OCI-LY1 (cell line): ENCODE results near the gene NDUFS7.

Source experiments
- H2AFZ ChIP-seq: fragments of 200-600 bp; sonication (generic), shearing (Covaris generic); 2 replicates; pipeline ENCODE4 v1.6.0; 2014; ENCODE audit warnings: antibody characterized with exemption, mild to moderate bottlenecking, low read length
- H3F3A ChIP-seq: fragments of 200-600 bp; sonication (generic), shearing (Covaris generic); 2 replicates; pipeline ENCODE4 v1.6.0; 2014; ENCODE audit warnings: mild to moderate bottlenecking, antibody characterized with exemption, low read length, moderate library complexity; ENCODE audit not compliant: insufficient read depth
- H3K27ac ChIP-seq: fragments of 200-600 bp; sonication (generic); 2 replicates; pipeline ENCODE4 v1.5.1; 2014; ENCODE audit warnings: low read length, mixed run types, mild to moderate bottlenecking, low read depth; ENCODE audit not compliant: poor library complexity, severe bottlenecking
- H3K27me3 ChIP-seq: fragments of 200-600 bp; sonication (generic); 2 replicates; pipeline ENCODE4 v1.6.0; 2014; ENCODE audit warnings: antibody characterized with exemption, mild to moderate bottlenecking, low read length, moderate library complexity; ENCODE audit not compliant: insufficient read depth
- H3K36me3 ChIP-seq: fragments of 200-600 bp; sonication (generic); 2 replicates; pipeline ENCODE4 v1.6.1; 2014; ENCODE audit warnings: mild to moderate bottlenecking, antibody characterized with exemption, low read length, moderate library complexity, mixed read lengths; ENCODE audit not compliant: insufficient read depth
- H3K4me1 ChIP-seq: fragments of 200-600 bp; sonication (generic); 2 replicates; pipeline ENCODE4 v1.5.1; 2014; ENCODE audit warnings: mild to moderate bottlenecking, low read length, moderate library complexity; ENCODE audit not compliant: insufficient read depth, severe bottlenecking
- H3K4me2 ChIP-seq: fragments of 200-600 bp; sonication (generic), shearing (Covaris generic); 2 replicates; pipeline ENCODE4 v1.6.1; 2014; ENCODE audit warnings: low read length
- H3K4me3 ChIP-seq: fragments of 200-600 bp; sonication (generic); 2 replicates; pipeline ENCODE4 v1.5.1; 2014; ENCODE audit warnings: low read length, low read depth, mild to moderate bottlenecking, mixed read lengths; ENCODE audit not compliant: poor library complexity, severe bottlenecking
- H3K79me2 ChIP-seq: fragments of 200-600 bp; shearing (Covaris generic); 2 replicates; pipeline ENCODE4 v1.6.1; 2016; ENCODE audit warnings: mixed run types, low read length, mixed read lengths; ENCODE audit not compliant: insufficient read depth
- H3K9ac ChIP-seq: fragments of 200-600 bp; sonication (generic), shearing (Covaris generic); 2 replicates; pipeline ENCODE4 v1.6.1; 2014; ENCODE audit warnings: mild to moderate bottlenecking, low read length, mixed read lengths
- H3K9me2 ChIP-seq: fragments of 200-600 bp; sonication (generic), shearing (Covaris generic); 2 replicates; pipeline ENCODE4 v1.6.1; 2014; ENCODE audit warnings: low read depth, mild to moderate bottlenecking, low read length, mixed read lengths
- H3K9me3 ChIP-seq: fragments of 200-600 bp; shearing (Covaris generic); 2 replicates; pipeline ENCODE4 v1.6.1; 2014; ENCODE audit warnings: low read length, mixed read lengths
- H4K20me1 ChIP-seq: fragments of 200-600 bp; sonication (generic), shearing (Covaris generic); 2 replicates; pipeline ENCODE4 v1.6.0; 2016; ENCODE audit warnings: mild to moderate bottlenecking, low read length; ENCODE audit not compliant: insufficient read depth
- EZH2 ChIP-seq: fragments of 200-600 bp; sonication (generic), shearing (Covaris generic); IDR thresholded peaks from 2 replicates; pipeline ENCODE4 v1.8.0; 2017; ENCODE audit warnings: borderline replicate concordance, mixed run types, mild to moderate bottlenecking, antibody characterized with exemption, low read length, moderate library complexity, mixed read lengths
- TF ChIP-seq, protein P1 (sequence below): fragments of 200-600 bp; sonication (generic), shearing (Covaris generic); IDR thresholded peaks from 2 replicates; pipeline ENCODE4 v1.5.1; 2017; ENCODE audit warnings: mild to moderate bottlenecking, antibody characterized with exemption, low read length, moderate library complexity, mixed read lengths

NDUFS7 gene

DNA sequence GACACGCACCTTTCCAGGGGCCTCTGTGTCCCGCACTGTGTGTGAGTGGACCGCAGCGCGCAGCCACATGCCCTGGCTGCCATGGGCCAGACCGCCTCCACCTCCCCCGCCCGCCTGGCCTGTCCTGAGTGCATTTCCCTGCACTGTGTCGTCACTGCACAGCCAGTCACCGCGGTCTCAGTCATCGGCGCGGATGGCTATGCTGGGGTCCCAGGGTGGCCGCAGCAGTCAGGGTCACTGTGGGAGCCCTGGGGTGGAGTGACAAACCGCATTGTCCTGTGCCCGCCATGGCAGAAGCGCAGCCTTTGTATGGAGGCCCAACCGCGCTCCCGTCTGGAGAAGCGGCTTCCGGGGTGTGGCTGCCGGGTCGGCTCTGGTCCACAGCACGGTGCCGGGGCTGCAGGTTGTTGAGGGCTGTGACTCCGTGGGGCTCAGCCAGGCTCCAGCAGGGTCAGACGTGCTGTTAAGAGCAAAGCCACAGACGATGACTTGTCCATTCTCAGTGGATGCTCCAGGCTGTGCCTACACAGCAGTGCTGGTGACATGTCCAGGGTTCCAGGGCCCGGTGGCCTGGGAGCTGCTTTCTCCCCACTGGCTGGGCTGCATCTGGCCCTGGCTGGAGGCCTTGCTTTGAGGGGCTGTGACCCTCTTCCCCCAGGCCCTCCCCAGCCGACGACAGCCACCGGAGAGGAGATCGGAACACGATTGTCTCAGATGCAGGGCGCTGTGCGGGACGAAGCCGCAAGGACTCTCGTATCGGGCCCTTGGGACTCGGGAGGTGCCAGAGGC lies 6.3 kb upstream of the NDUFS7 start:
- Histone ChIP-seq H3K9me2 (no peaks in the 10 kb centered on the region), H3K4me2 (no peak overlapping the region), H4K20me1 (no peaks in the 10 kb centered on the region), H3K4me1 (no peaks in the 10 kb centered on the region), H3K9me3 (no peaks in the 10 kb centered on the region), H3K79me2 (no peaks in the 10 kb centered on the region), H3K27me3 (no peaks in the 10 kb centered on the region), H3K4me3 (no peak overlapping the region), H3K27ac (no peak overlapping the region), H3K36me3 (peaks cover 37% of the 10 kb centered on the region), H3K9ac (no peak overlapping the region), H3F3A (no peaks in the 10 kb centered on the region), H2AFZ (no peak overlapping the region)
- TF ChIP-seq, protein P1, sequence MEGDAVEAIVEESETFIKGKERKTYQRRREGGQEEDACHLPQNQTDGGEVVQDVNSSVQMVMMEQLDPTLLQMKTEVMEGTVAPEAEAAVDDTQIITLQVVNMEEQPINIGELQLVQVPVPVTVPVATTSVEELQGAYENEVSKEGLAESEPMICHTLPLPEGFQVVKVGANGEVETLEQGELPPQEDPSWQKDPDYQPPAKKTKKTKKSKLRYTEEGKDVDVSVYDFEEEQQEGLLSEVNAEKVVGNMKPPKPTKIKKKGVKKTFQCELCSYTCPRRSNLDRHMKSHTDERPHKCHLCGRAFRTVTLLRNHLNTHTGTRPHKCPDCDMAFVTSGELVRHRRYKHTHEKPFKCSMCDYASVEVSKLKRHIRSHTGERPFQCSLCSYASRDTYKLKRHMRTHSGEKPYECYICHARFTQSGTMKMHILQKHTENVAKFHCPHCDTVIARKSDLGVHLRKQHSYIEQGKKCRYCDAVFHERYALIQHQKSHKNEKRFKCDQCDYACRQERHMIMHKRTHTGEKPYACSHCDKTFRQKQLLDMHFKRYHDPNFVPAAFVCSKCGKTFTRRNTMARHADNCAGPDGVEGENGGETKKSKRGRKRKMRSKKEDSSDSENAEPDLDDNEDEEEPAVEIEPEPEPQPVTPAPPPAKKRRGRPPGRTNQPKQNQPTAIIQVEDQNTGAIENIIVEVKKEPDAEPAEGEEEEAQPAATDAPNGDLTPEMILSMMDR = no peak
- TF ChIP-seq EZH2 = no peak

DNA sequence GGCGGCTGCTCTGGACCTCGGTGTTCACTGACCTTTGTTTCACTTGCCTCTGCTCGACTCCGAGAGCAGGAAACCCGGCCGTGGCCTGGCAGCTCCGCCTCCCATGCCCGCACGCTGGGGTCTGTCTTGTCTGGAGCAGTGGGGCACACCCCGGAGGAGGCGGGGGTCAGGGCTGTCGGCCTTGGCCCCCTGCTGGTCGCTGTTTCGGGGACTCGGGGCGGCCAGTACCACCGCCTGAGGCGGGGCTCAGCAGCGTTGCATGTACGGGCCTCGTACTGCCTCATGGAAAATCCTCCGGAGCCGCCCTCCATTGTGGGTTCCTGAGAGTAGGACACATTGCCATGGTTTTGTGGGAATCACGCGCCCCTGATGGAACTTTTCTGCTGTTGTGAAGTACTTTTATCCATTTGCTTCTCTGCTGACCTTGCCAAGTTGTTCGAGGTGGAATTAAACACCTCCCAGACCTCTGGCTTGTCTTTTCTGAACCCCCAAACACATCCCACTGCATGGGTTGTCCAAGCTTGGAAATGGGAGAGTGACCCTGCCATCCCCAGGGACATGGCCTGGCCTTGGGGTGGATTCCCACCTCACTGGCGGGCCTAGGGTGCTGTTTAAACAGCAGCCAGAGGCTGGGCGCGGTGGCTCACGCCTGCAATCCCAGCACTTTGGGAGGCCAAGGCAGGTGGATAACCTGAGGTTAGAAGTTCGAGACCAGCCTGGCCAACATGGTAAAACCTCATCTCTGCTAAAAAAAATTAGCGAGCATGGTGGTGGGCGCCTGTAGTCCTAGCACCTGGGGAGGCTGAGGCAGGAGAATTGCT lies 5.5 kb upstream of the NDUFS7 start:
- Histone ChIP-seq H3K9ac (no peak overlapping the region), H3K4me1 (no peaks in the 10 kb centered on the region)

DNA sequence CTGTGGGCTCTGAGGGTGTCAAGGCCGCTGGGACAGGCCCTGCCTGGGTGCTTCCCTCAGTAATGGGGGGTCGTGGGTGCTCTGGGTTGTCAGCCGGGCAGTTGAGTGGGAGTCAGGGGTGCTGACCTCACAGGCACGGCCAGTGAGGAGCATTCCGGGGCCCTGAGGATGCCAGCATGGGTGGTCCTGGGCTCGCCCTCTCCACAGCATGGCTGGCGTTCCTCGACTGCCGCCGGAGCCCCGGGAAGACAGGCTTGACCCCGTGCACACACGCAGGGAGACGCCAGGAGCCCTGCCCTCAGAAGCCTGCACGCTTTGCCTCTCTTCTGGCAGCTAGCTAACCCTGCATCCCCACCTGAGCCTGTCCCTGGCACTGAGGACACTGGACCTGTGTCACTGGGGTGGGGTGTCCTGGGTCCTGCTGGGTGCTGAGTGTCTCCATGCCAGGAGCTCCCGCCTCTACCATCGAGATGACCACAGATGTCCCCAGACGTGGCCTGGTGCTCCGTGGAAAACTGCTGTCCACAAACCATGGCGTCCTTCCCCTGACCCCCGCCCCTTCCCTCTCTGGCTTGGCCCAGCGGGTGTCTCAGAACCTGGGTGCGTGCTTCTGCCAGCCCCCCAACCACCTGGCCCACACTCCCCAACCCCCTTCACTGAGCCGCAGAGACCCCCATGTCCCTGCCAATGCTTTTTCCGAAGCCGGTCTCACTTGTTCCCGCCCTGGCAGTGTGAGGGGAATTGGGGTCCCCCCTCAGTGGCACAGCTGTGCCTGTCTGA lies 4.4 kb upstream of the NDUFS7 start:
- Histone ChIP-seq H3K4me2 (no peak overlapping the region), H2AFZ (no peak overlapping the region), H3K9me2 (no peaks in the 10 kb centered on the region), H3K27me3 (no peaks in the 10 kb centered on the region), H3K4me1 (no peaks in the 10 kb centered on the region), H3F3A (no peaks in the 10 kb centered on the region), H4K20me1 (no peaks in the 10 kb centered on the region), H3K4me3 (no peak overlapping the region), H3K27ac (no peak overlapping the region), H3K36me3 (peaks cover 18% of the 10 kb centered on the region), H3K9ac (no peak overlapping the region), H3K79me2 (peaks cover 2% of the 10 kb centered on the region; the same call in 1 of the 2 replicates), H3K9me3 (no peaks in the 10 kb centered on the region)
- TF ChIP-seq EZH2 = no peak
- TF ChIP-seq, protein P1 = no peak

More for the DNA sequence above, 5.5 kb upstream of the NDUFS7 start:
- Histone ChIP-seq H3K9me3 (no peaks in the 10 kb centered on the region), H3K27ac (no peak overlapping the region), H4K20me1 (no peaks in the 10 kb centered on the region), H3K4me2 (no peak overlapping the region), H3K9me2 (no peaks in the 10 kb centered on the region), H3F3A (no peaks in the 10 kb centered on the region), H3K4me3 (no peak overlapping the region), H2AFZ (no peak overlapping the region), H3K27me3 (no peaks in the 10 kb centered on the region), H3K36me3 (peaks cover 29% of the 10 kb centered on the region), H3K79me2 (no peaks in the 10 kb centered on the region)
- no peak for TF ChIP-seq EZH2
- TF ChIP-seq, protein P1 = peak; percentile 8; the same call in 1 of the 2 replicates
